Stimulated activated CD4-positive, alpha-beta T cell treated with anti-CD3 and anti-CD28 coated beads, Interleukin-1b, Interleukin-23, amount 100 ng/mL, for 48 hours (primary cell): ENCODE measurements around the gene COG3.
"Not testable (repeated sequence)": the region's sequence is repeated elsewhere in the genome, so short reads cannot be mapped to it uniquely, and the experiment has no call there.

Experiments used
- DNase-seq: peaks from one replicate; pipeline ENCODE4 v3.0.0-alpha.2; 2020

Gene COG3

GRCh38 chr13:45464687-45465453 lies at the start of gene COG3:
Gene COG3 (plus strand): TSS chr13:45464939. CDS start chr13:45465037, 98 bp downstream.
- peak; percentile 96 for DNase-seq

- DNase-seq, result no peak
Observed at GRCh38 chr13:45415112-45415511, 49.6 kb upstream of the COG3 start.

- DNase-seq, result no peak
Observed at GRCh38 chr13:45416516-45417128, 48.1 kb upstream of the COG3 start.

GRCh38 chr13:45417790-45418534 lies 46.8 kb upstream of the COG3 start, which contains the start of gene SLC25A30:
Gene SLC25A30 (minus strand): TSS chr13:45418373. CDS start chr13:45411425, 6,948 bp downstream.
- DNase-seq, result peak; percentile 90

GRCh38 chr13:45419389-45419788 lies 45.4 kb upstream of the COG3 start:
- not testable (repeated sequence) for DNase-seq

GRCh38 chr13:45419945-45420344 lies 44.8 kb upstream of the COG3 start:
- no peak for DNase-seq

GRCh38 chr13:45422731-45423292 lies 41.9 kb upstream of the COG3 start:
- DNase-seq, result no peak

GRCh38 chr13:45426056-45426841 lies 38.5 kb upstream of the COG3 start:
- not testable (repeated sequence) for DNase-seq

- no peak for DNase-seq
Observed at GRCh38 chr13:45432737-45433380, 31.9 kb upstream of the COG3 start.

- no peak for DNase-seq
Observed at GRCh38 chr13:45433381-45433790, 31.4 kb upstream of the COG3 start.

GRCh38 chr13:45434556-45435371 lies 30.0 kb upstream of the COG3 start:
- no peak for DNase-seq

GRCh38 chr13:45436332-45436731 lies 28.4 kb upstream of the COG3 start:
- no peak for DNase-seq

- no peak for DNase-seq
Observed at GRCh38 chr13:45436953-45437352, 27.8 kb upstream of the COG3 start.

- DNase-seq, result no peak
Observed at GRCh38 chr13:45437947-45438346, 26.8 kb upstream of the COG3 start.

- no peak for DNase-seq
Observed at GRCh38 chr13:45439008-45439407, 25.7 kb upstream of the COG3 start.

- DNase-seq, result no peak
Observed at GRCh38 chr13:45439781-45440462, 24.8 kb upstream of the COG3 start.

- peak; percentile 25 for DNase-seq
Observed at GRCh38 chr13:45441633-45442032, 23.1 kb upstream of the COG3 start.

GRCh38 chr13:45445053-45445452 lies 19.7 kb upstream of the COG3 start:
- no peak for DNase-seq

GRCh38 chr13:45446181-45446580 lies 18.6 kb upstream of the COG3 start:
- DNase-seq, result no peak

- DNase-seq, result no peak
Observed at GRCh38 chr13:45447050-45447661, 17.6 kb upstream of the COG3 start.
